ENCODE measurements around the gene TRIM67. TPM values are rescaled to one million over a fixed set of nuclear protein-coding genes. Genes with fewer than 3 reads are reported as not detected.

Gene TRIM67
- total RNA-seq, 4 donors from 2014 or later = 0.21 to 0.38 TPM; not detected in 2

DNA sequence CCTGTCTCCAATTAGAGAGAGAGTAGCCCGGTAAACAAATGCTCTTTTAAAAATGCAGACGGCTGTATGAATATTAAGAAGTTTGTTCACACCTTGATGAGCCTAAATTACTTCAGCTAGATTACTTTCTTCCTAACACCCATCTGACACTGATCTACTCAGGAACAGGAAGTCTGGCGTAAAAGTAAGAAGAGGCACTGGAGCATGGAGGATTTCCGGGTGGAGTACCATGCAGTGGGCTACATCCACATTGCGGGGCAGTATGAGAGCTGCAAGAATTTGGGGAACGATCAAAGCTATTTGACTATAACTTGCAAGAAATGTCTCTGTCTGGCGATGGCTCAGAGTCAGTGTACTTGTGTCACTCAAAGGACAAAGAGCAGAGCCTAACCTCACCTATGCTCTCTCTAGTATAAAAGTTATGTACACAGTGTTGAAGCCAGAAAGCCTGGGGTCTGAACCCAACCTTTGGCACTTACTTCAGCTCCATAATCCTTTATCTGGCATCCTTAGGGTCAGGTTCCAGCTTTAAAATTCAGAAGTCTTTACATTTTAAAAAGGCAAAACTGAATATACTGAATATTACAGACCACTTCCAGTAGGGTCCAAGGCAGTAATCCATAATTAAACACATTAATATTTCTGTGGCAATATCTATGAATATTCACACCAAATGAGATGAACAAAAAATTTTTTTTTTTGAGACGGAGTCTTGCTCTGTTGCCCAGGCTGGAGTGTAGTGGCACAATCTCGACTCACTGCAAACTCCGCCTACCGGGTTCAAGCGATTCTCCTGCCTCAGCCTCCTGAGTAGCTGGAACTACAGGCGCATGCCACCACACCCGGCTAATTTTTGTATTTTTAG is 71.2 kb downstream of the TRIM67 start:
- Histone ChIP-seq H3K36me3 (peaks cover 45% of the 10 kb centered on the region), H3K4me3 (no peak overlapping the region), H3K4me1 (peaks cover 3% of the 10 kb centered on the region), H3K9me3 (no peaks in the 10 kb centered on the region), H3K27ac (no peak overlapping the region), H3K27me3 (no peaks in the 10 kb centered on the region)
- TF ChIP-seq POLR2AphosphoS5 (IDR thresholded peaks at IDR 0.05) (no peak), EP300 (IDR thresholded peaks at IDR 0.05) (no peak), POLR2A (IDR thresholded peaks at IDR 0.05) (no peak)
- TF ChIP-seq, protein P1, sequence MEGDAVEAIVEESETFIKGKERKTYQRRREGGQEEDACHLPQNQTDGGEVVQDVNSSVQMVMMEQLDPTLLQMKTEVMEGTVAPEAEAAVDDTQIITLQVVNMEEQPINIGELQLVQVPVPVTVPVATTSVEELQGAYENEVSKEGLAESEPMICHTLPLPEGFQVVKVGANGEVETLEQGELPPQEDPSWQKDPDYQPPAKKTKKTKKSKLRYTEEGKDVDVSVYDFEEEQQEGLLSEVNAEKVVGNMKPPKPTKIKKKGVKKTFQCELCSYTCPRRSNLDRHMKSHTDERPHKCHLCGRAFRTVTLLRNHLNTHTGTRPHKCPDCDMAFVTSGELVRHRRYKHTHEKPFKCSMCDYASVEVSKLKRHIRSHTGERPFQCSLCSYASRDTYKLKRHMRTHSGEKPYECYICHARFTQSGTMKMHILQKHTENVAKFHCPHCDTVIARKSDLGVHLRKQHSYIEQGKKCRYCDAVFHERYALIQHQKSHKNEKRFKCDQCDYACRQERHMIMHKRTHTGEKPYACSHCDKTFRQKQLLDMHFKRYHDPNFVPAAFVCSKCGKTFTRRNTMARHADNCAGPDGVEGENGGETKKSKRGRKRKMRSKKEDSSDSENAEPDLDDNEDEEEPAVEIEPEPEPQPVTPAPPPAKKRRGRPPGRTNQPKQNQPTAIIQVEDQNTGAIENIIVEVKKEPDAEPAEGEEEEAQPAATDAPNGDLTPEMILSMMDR (IDR thresholded peaks at IDR 0.05) = no peak
- no peak for DNase-seq (ENCODE audit: low spot score in 2 of 2)
- 92% methylated on average over 14 of the region's 14 CpGs for WGBS

DNA sequence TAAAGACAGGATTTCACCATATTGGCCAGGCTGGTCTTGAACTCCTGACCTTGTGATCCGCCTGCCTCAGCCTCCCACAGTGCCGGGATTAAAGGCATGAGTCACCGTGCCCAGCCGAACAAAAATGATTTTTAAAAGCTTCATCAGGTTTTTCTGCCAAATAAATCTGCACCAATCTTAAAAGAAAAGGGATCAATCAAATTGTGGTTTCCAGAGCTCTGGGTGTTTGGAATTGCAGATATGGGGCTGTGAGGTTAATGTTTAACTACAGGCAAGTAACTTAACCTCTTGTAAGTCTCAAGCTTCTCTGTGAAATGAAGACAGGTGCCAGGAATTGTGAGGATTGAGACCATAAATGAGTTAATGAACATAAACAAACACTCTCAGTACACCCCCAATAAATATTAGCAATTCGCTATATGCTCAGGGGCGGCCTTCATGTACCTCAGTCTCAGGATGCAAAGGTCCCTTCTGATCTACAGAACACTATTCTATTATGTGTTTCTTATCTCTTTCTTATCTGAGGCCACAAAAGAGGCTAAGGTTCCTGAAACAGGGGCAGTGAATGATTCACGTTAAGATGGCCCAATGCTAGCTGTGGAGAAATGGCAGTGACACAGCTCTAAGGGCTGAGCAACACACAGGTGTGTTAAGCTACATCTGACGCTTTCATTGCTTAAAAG is 72.0 kb downstream of the TRIM67 start:
- Histone ChIP-seq H3K4me3 (no peak overlapping the region), H3K27ac (no peak overlapping the region), H3K27me3 (no peaks in the 10 kb centered on the region), H3K4me1 (peaks cover 3% of the 10 kb centered on the region), H3K9me3 (no peaks in the 10 kb centered on the region), H3K36me3 (peaks cover 45% of the 10 kb centered on the region)
- TF ChIP-seq EP300 (IDR thresholded peaks at IDR 0.05) = no peak
- no peak for TF ChIP-seq POLR2AphosphoS5 (IDR thresholded peaks at IDR 0.05)
- TF ChIP-seq POLR2A (IDR thresholded peaks at IDR 0.05) = no peak
- TF ChIP-seq, protein P1 (IDR thresholded peaks at IDR 0.05) = no peak
- 85% methylated on average over 8 of the region's 8 CpGs for WGBS
- no peak for DNase-seq (ENCODE audit: low spot score in 2 of 2)

DNA sequence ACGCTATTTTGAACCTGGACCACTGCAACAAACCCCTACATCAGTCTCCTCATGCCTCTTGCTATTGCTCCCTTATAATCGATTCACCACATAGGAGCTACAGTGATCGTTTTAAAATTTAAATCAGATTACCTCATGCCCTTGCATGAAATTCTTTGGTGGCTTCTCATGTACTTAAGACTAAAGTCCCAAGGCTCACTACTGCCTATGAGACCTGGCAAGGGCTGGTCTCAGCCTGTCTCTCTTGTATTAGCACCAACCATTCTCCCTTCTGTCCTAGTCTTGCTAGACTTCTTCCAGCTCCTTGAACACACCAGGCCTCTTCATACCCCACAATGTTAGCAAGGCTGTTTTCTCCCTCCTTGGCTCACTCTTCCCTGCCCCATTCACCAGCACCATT is 72.6 kb downstream of the TRIM67 start:
- Histone ChIP-seq H3K36me3 (peaks cover 46% of the 10 kb centered on the region), H3K27ac (no peak overlapping the region), H3K9me3 (no peaks in the 10 kb centered on the region), H3K4me1 (peaks cover 5% of the 10 kb centered on the region), H3K27me3 (no peaks in the 10 kb centered on the region), H3K4me3 (no peak overlapping the region)
- 90% methylated on average over 3 of the region's 3 CpGs for WGBS
- no peak for DNase-seq (ENCODE audit: low spot score in 2 of 2)
- TF ChIP-seq EP300 (IDR thresholded peaks at IDR 0.05) (no peak), POLR2A (IDR thresholded peaks at IDR 0.05) (no peak), POLR2AphosphoS5 (IDR thresholded peaks at IDR 0.05) (no peak)
- TF ChIP-seq, protein P1 (IDR thresholded peaks at IDR 0.05) = no peak

DNA sequence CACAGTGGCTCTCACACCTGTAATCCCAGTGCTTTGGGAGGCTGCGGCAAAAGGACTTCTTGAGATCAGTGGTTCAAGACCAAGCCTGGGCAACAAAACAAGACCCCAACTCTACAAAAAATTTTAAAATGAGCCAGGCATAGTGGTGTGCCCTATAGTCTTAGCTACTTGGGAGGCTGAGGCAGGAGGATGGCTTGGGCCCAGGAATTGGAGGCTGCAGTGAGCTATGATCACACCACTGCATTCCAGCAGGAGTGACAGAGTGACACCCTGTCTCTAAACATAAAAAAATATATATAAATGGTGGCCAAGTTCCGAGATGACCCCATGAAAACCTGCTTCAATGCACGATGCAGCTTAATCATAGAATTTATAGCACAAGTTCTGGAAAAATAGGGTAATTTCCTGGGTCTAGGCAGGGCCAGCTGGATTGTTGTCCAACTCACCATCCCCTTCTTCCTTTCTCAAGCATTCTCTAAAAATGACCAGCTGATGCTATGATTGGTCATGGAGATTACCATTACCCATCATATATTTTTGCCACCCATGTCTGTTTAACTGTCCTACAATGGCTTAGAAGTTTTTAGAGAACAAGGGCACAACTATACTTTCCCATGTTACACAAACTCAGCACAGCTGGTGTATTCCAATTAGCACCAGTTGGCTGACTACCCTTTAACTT is 73.8 kb downstream of the TRIM67 start:
- 90% methylated on average over 3 of the region's 3 CpGs for WGBS
- Histone ChIP-seq H3K27ac (no peak overlapping the region), H3K27me3 (no peaks in the 10 kb centered on the region), H3K36me3 (peaks cover 42% of the 10 kb centered on the region), H3K4me1 (peaks cover 14% of the 10 kb centered on the region), H3K9me3 (no peaks in the 10 kb centered on the region), H3K4me3 (no peak overlapping the region)
- TF ChIP-seq POLR2A (IDR thresholded peaks at IDR 0.05) (no peak), EP300 (IDR thresholded peaks at IDR 0.05) (no peak), POLR2AphosphoS5 (IDR thresholded peaks at IDR 0.05) (no peak)
- TF ChIP-seq, protein P1 (IDR thresholded peaks at IDR 0.05) = no peak
- DNase-seq (ENCODE audit: low spot score in 2 of 2) = no peak

DNA sequence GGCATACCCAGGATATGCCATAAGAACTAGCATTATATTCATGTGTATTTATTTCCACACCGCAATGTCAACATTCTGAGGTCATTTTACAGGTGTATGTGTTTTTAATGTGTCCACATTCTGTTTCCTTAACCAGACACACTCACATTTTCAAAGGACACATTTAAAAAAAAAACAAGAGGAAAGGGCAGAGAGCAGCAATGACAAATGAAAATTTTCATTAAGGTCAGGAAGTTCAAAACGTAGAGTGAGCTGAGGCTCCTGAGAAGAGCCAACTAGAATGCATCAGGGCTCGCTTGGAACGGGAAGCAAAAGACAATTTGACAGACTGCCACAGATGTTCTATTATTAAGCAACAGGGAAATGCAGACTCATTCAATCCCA is 74.3 kb downstream of the TRIM67 start:
- Histone ChIP-seq H3K4me3 (no peak overlapping the region), H3K36me3 (peaks cover 38% of the 10 kb centered on the region), H3K9me3 (no peaks in the 10 kb centered on the region), H3K27me3 (no peaks in the 10 kb centered on the region), H3K4me1 (peaks cover 14% of the 10 kb centered on the region), H3K27ac (no peak overlapping the region)
- WGBS = 60% methylated on average over 4 of the region's 4 CpGs
- no peak for DNase-seq (ENCODE audit: low spot score in 2 of 2)
- no peak for TF ChIP-seq EP300 (IDR thresholded peaks at IDR 0.05)
- no peak for TF ChIP-seq POLR2AphosphoS5 (IDR thresholded peaks at IDR 0.05)
- TF ChIP-seq, protein P1 (IDR thresholded peaks at IDR 0.05) = no peak
- no peak for TF ChIP-seq POLR2A (IDR thresholded peaks at IDR 0.05)
